Mesenchymal stem cell (in vitro differentiated cells and primary cell): ENCODE data around the gene TMEM25.

Source experiments
- DNase-seq: peaks from one replicate; pipeline ENCODE4 v3.0.0-alpha.2; 2013
- H2AFZ ChIP-seq: one replicate; pipeline ENCODE4 v1.6.1; 2013; ENCODE audit warnings: low read depth, mild to moderate bottlenecking, control low read depth, inconsistent platforms, low read length, moderate library complexity
- H2AK5ac ChIP-seq: 2 replicates; pipeline ENCODE4 v1.6.1; 2013; ENCODE audit warnings: low read length, moderate library complexity, mild to moderate bottlenecking, inconsistent platforms; ENCODE audit not compliant: severe bottlenecking
- H2BK120ac ChIP-seq: one replicate; pipeline ENCODE4 v1.6.1; 2013; ENCODE audit warnings: low read depth, mild to moderate bottlenecking, inconsistent platforms, low read length, moderate library complexity
- H2BK12ac ChIP-seq, 2 experiments: one replicate each; pipeline ENCODE4 v1.6.1; 2013; ENCODE audit warnings: inconsistent platforms in 2 of 2, low read length in 2 of 2, mild to moderate bottlenecking in 2 of 2, moderate library complexity in 2 of 2, control low read depth in 1 of 2
- H2BK15ac ChIP-seq: one replicate; pipeline ENCODE4 v1.6.1; 2013; ENCODE audit warnings: mild to moderate bottlenecking, low read depth, inconsistent platforms; ENCODE audit not compliant: poor library complexity, severe bottlenecking
- H2BK5ac ChIP-seq: 2 replicates; pipeline ENCODE4 v1.6.1; 2013; ENCODE audit warnings: low read depth, mild to moderate bottlenecking, low read length, control low read depth, inconsistent platforms; ENCODE audit not compliant: poor library complexity, severe bottlenecking
- H3K14ac ChIP-seq, 2 experiments: one replicate each; pipeline ENCODE4 v1.6.1; 2013; ENCODE audit warnings: inconsistent platforms in 2 of 2, low read length in 2 of 2, control low read depth in 1 of 2, mild to moderate bottlenecking in 1 of 2, moderate library complexity in 1 of 2
- H3K18ac ChIP-seq, 2 experiments: one replicate each; pipeline ENCODE4 v1.6.1; 2013; ENCODE audit warnings: inconsistent platforms in 2 of 2, low read length in 2 of 2, control low read depth in 1 of 2, low read depth in 1 of 2, mild to moderate bottlenecking in 1 of 2
- H3K23ac ChIP-seq, 2 experiments: one replicate each; pipeline ENCODE4 v1.6.1; 2013; ENCODE audit warnings: inconsistent platforms in 2 of 2, low read length in 2 of 2, mild to moderate bottlenecking in 2 of 2, moderate library complexity in 2 of 2, control low read depth in 1 of 2
- H3K27ac ChIP-seq: 2 replicates; pipeline ENCODE4 v1.5.1; 2013; ENCODE audit warnings: mild to moderate bottlenecking, moderate library complexity, low read length, control low read depth, inconsistent platforms; ENCODE audit not compliant: poor library complexity, severe bottlenecking
- H3K27me3 ChIP-seq, 2 experiments: 2 replicates each; pipeline versions ENCODE4 v1.6.1 to v1.7.0; 2013; ENCODE audit warnings: low read length in 2 of 2, mild to moderate bottlenecking in 2 of 2, moderate library complexity in 2 of 2, control low read depth in 1 of 2, inconsistent platforms in 1 of 2; ENCODE audit not compliant: control insufficient read depth in 1 of 2, insufficient read depth in 1 of 2
- H3K36me3 ChIP-seq, 2 experiments: 2 replicates each; pipeline versions ENCODE4 v1.6.1 to v1.7.0; 2013; ENCODE audit warnings: low read length in 2 of 2, control low read depth in 1 of 2, inconsistent platforms in 1 of 2, low read depth in 1 of 2, mild to moderate bottlenecking in 1 of 2; ENCODE audit not compliant: insufficient read depth in 2 of 2, control insufficient read depth in 1 of 2
- H3K4ac ChIP-seq, 2 experiments: one replicate each; pipeline ENCODE4 v1.6.1; 2013; ENCODE audit warnings: inconsistent platforms in 2 of 2, low read length in 2 of 2, mild to moderate bottlenecking in 2 of 2, moderate library complexity in 2 of 2, control low read depth in 1 of 2, low read depth in 1 of 2
- H3K4me1 ChIP-seq: 2 replicates; pipeline ENCODE4 v1.6.1; 2013; ENCODE audit warnings: low read depth, low read length, control low read depth; ENCODE audit not compliant: control insufficient read depth, insufficient read depth
- H3K4me2 ChIP-seq: 2 replicates; pipeline ENCODE4 v1.6.1; 2013; ENCODE audit warnings: low read length, mild to moderate bottlenecking, inconsistent platforms; ENCODE audit not compliant: poor library complexity, severe bottlenecking
- H3K4me3 ChIP-seq, 2 experiments: 2 replicates each; pipeline versions ENCODE4 v1.5.1 to v1.7.0; 2013; ENCODE audit warnings: low read length in 2 of 2, mild to moderate bottlenecking in 2 of 2, control low read depth in 1 of 2, low read depth in 1 of 2; ENCODE audit not compliant: insufficient read depth in 1 of 2
- H3K79me1 ChIP-seq: replicated peaks from 2 replicates; pipeline ENCODE4 v1.6.1; 2013; ENCODE audit warnings: mild to moderate bottlenecking, control low read depth, low read length, inconsistent platforms; ENCODE audit not compliant: poor library complexity, severe bottlenecking
- H3K9ac ChIP-seq: 2 replicates; pipeline ENCODE4 v1.7.0; 2013; ENCODE audit warnings: mild to moderate bottlenecking, low read length, moderate library complexity
- H3K9me3 ChIP-seq: 2 replicates; pipeline ENCODE4 v1.7.0; 2013; ENCODE audit warnings: mild to moderate bottlenecking, low read length; ENCODE audit not compliant: control insufficient read depth
- H4K8ac ChIP-seq: one replicate; pipeline ENCODE4 v1.6.1; 2013; ENCODE audit warnings: inconsistent platforms, mild to moderate bottlenecking, low read length, moderate library complexity
- H4K91ac ChIP-seq: one replicate; pipeline ENCODE4 v1.6.1; 2013; ENCODE audit warnings: mild to moderate bottlenecking, low read length, inconsistent platforms
- WGBS: methylation state at CpG from one replicate; pipeline ENCODE4 v1.1.7; 2013; ENCODE audit warnings: mixed read lengths; 5-methylcytosine and 5-hydroxymethylcytosine counted together

The TMEM25 gene

DNA sequence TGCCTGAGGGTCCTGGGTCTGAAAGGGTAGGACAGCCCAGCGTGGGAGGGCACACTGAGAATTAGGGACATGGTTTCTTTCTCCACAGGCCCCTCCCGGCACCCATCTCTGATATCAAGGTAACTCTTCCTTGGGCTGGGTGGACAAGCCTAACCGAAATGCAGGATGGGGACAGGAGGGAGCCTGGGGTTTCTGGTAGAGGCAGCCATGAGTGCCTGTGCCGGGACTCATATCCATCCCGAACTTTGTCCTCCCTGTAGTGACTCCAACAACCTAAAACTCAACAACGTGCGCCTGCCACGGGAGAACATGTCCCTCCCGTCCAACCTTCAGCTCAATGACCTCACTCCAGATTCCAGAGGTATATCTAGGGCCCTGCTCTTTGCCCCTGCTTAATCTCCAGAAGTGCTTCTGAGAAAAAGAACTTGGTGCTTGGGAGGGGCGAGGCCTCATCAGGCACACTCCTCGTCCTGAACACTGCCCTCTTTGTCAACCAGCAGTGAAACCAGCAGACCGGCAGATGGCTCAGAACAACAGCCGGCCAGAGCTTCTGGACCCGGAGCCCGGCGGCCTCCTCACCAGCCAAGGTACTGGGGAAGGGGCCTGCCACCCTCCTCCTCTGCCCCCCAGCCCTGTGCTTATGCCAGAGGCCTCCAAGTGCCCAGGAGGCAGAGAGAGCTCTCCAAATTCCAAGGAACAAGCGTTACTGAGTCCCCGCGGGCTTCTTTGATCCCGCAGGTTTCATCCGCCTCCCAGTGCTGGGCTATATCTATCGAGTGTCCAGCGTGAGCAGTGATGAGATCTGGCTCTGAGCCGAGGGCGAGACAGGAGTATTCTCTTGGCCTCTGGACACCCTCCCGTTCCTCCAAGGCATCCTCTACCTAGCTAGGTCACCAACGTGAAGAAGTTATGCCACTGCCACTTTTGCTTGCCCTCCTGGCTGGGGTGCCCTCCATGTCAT lies 3.1 kb downstream of the TMEM25 start:
- H2AK5ac ChIP-seq = no peak overlapping the region
- H3K4me2 ChIP-seq = no peak overlapping the region
- H2BK5ac ChIP-seq = no peak overlapping the region
- H3K9ac ChIP-seq = no peak overlapping the region
- H3K14ac ChIP-seq = no peak overlapping the region
- WGBS = 91% methylated on average over 24 of the region's 27 CpGs
- H3K9me3 ChIP-seq = no peaks in the 10 kb centered on the region
- no peak overlapping the region for H2BK12ac ChIP-seq
- no peak overlapping the region for H2BK120ac ChIP-seq
- no peak overlapping the region for H4K8ac ChIP-seq
- H3K27me3 ChIP-seq = no peaks in the 10 kb centered on the region
- H3K18ac ChIP-seq = no peak overlapping the region
- no peak overlapping the region for H2AFZ ChIP-seq
- peaks cover 0 to 32% of the 10 kb centered on the region in 2 experiments for H3K36me3 ChIP-seq
- peaks cover 18% of the 10 kb centered on the region for H3K4me1 ChIP-seq
- no peak overlapping the region for H3K23ac ChIP-seq
- H2BK15ac ChIP-seq = no peak overlapping the region
- no peak overlapping the region for H3K4me3 ChIP-seq
- DNase-seq = no peak
- H3K4ac ChIP-seq = no peak overlapping the region
- H3K79me1 ChIP-seq = peaks cover 27% of the 10 kb centered on the region
- H3K27ac ChIP-seq = no peak overlapping the region
- H4K91ac ChIP-seq = no peak overlapping the region

DNA sequence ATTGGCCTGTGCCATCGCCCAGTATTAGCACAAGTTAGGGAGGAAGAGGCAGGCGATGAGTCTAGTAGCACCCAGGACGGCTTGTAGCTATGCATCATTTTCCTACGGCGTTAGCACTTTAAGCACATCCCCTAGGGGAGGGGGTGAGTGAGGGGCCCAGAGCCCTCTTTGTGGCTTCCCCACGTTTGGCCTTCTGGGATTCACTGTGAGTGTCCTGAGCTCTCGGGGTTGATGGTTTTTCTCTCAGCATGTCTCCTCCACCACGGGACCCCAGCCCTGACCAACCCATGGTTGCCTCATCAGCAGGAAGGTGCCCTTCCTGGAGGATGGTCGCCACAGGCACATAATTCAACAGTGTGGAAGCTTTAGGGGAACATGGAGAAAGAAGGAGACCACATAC lies 4.3 kb downstream of the TMEM25 start:
- Histone ChIP-seq H3K27me3 (no peaks in the 10 kb centered on the region), H4K91ac (no peak overlapping the region), H2AFZ (no peak overlapping the region), H3K4ac (no peak overlapping the region), H3K9me3 (no peaks in the 10 kb centered on the region), H3K79me1 (peaks cover 20% of the 10 kb centered on the region), H2BK12ac (no peak overlapping the region), H3K23ac (no peak overlapping the region), H2BK120ac (no peak overlapping the region), H4K8ac (no peak overlapping the region), H2AK5ac (no peak overlapping the region), H3K4me1 (peaks cover 16% of the 10 kb centered on the region), H3K36me3 (peaks cover 0 to 36% of the 10 kb centered on the region in 2 experiments), H3K14ac (no peak overlapping the region), H3K4me3 (no peak overlapping the region), H3K9ac (no peak overlapping the region), H2BK15ac (no peak overlapping the region), H3K27ac (no peak overlapping the region), H2BK5ac (no peak overlapping the region), H3K4me2 (no peak overlapping the region), H3K18ac (no peak overlapping the region)
- WGBS = 91% methylated on average over 9 of the region's 9 CpGs
- DNase-seq = no peak

DNA sequence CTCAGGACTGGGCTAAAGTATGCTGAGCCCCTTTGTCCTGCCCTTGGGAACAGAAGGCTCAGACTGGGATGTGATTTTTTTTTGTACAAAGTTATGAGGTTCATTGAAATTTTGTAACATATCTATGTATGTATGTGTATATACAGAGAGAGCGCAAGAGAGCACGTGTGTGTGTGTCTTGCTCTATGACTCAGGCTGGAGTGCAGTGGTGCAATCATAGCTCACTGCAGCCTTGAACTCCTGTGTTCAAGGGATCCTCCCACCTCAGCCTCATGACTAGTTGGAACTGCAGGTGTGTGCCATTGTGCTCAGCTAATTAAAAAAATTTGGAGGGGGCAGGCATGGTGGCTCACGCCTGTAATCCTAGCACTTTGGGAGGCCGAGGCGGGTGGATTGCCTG lies 5.7 kb downstream of the TMEM25 start:
- Histone ChIP-seq H2AFZ (no peak overlapping the region), H3K27me3 (no peaks in the 10 kb centered on the region), H3K18ac (no peak overlapping the region), H4K8ac (no peak overlapping the region), H3K14ac (no peak overlapping the region), H3K9me3 (no peaks in the 10 kb centered on the region), H3K4me1 (peaks cover 12% of the 10 kb centered on the region), H3K23ac (no peak overlapping the region), H2AK5ac (no peak overlapping the region), H2BK12ac (no peak overlapping the region), H3K4ac (no peak overlapping the region), H2BK15ac (no peak overlapping the region), H2BK5ac (no peak overlapping the region), H3K27ac (no peak overlapping the region), H2BK120ac (no peak overlapping the region), H3K9ac (no peak overlapping the region), H3K36me3 (peaks cover 3 to 39% of the 10 kb centered on the region in 2 experiments), H3K4me3 (no peak overlapping the region), H3K79me1 (peaks cover 15% of the 10 kb centered on the region), H4K91ac (no peak overlapping the region), H3K4me2 (no peak overlapping the region)
- DNase-seq = peak; percentile 29
- WGBS = 97% methylated on average over 5 of the region's 5 CpGs

DNA sequence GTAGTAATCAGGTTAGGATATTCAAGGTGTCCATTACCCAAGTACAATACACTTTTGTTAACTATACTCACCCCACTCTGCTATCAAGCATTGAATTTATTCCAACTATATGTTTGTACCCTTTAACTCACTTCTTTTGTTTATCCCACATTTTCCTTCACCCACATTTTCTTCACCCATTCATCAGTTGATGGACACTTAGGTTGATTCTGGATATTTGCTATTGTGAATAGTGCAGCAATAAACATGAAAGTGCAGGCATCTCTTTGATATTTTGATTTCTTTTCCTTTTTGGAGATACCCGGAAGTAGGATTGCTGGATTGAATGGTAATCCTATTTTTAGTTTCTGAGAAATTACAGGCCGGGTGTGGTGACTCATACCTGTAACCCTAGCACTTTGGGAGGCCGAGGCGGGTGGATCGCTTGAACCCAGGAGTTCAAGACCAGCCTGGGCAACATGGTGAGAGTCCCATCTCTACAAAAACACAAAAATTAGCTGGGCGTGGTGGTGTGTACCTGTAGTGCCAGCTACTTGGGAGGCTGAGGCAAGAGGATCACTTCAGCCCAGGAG lies 6.5 kb downstream of the TMEM25 start:
- H3K27me3 ChIP-seq = no peaks in the 10 kb centered on the region
- H3K18ac ChIP-seq = no peak overlapping the region
- no peak overlapping the region for H2BK12ac ChIP-seq
- DNase-seq = no peak
- H3K23ac ChIP-seq = no peak overlapping the region
- H3K36me3 ChIP-seq = peaks cover 8 to 45% of the 10 kb centered on the region in 2 experiments
- peaks cover 7% of the 10 kb centered on the region for H3K79me1 ChIP-seq
- H4K8ac ChIP-seq = no peak overlapping the region
- H3K27ac ChIP-seq = no peak overlapping the region
- no peak overlapping the region for H3K4ac ChIP-seq
- no peak overlapping the region for H4K91ac ChIP-seq
- no peak overlapping the region for H2AK5ac ChIP-seq
- 92% methylated on average over 6 of the region's 6 CpGs for WGBS
- H3K14ac ChIP-seq = no peak overlapping the region
- no peak overlapping the region for H3K9ac ChIP-seq
- H2BK15ac ChIP-seq = no peak overlapping the region
- H2AFZ ChIP-seq = no peak overlapping the region
- H2BK120ac ChIP-seq = no peak overlapping the region
- H3K4me1 ChIP-seq = peaks cover 5% of the 10 kb centered on the region
- no peak overlapping the region for H2BK5ac ChIP-seq
- H3K4me3 ChIP-seq = no peak overlapping the region
- H3K9me3 ChIP-seq = no peaks in the 10 kb centered on the region
- H3K4me2 ChIP-seq = peak overlapping the region; percentile 6
